ENCODE results near the gene HYDIN.

GRCh38 chr16:71254832-71255525 is 24.5 kb upstream of the HYDIN start:
- TF ChIP-seq, protein P1, sequence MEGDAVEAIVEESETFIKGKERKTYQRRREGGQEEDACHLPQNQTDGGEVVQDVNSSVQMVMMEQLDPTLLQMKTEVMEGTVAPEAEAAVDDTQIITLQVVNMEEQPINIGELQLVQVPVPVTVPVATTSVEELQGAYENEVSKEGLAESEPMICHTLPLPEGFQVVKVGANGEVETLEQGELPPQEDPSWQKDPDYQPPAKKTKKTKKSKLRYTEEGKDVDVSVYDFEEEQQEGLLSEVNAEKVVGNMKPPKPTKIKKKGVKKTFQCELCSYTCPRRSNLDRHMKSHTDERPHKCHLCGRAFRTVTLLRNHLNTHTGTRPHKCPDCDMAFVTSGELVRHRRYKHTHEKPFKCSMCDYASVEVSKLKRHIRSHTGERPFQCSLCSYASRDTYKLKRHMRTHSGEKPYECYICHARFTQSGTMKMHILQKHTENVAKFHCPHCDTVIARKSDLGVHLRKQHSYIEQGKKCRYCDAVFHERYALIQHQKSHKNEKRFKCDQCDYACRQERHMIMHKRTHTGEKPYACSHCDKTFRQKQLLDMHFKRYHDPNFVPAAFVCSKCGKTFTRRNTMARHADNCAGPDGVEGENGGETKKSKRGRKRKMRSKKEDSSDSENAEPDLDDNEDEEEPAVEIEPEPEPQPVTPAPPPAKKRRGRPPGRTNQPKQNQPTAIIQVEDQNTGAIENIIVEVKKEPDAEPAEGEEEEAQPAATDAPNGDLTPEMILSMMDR (IDR thresholded peaks at IDR 0.05) = no peak
- TF ChIP-seq POLR2A (IDR thresholded peaks at IDR 0.05) = no peak
- no peak for TF ChIP-seq EP300 (IDR thresholded peaks at IDR 0.05)
- no peak for TF ChIP-seq POLR2AphosphoS5 (IDR thresholded peaks at IDR 0.05)

All from suprapubic skin (tissue), 4 donors.